GM12891 (cell line): ENCODE results near the gene TNS3.

Source experiments
- POLR2A ChIP-seq: IDR thresholded peaks from 2 replicates; pipeline ENCODE4 v1.6.1; 2011; ENCODE audit warnings: low read depth, low read length, control low read depth
- POLR2AphosphoS5 ChIP-seq: IDR thresholded peaks from 2 replicates; pipeline ENCODE4 v1.6.1; 2011; ENCODE audit warnings: low read depth, low read length, control low read depth
- TAF1 ChIP-seq: IDR thresholded peaks from 2 replicates; pipeline ENCODE4 v1.6.1; 2011; ENCODE audit warnings: low read depth, low read length, control low read depth

GRCh38 chr7:47516386-47516785, 65.5 kb downstream of the TNS3 start:
- TF ChIP-seq POLR2AphosphoS5 (no peak), POLR2A (no peak), TAF1 (no peak)
